ENCODE measurements around the gene ARID3C.

ARID3C gene

GRCh38 chr9:34651876-34652601 is 23.2 kb upstream of the ARID3C start, which contains the start of gene IL11RA (continued):
- TF ChIP-seq ZNF280C (tag by site-specific recombination; IDR thresholded peaks at IDR 0.05), result no peak
- TF ChIP-seq ZNF692 (tag by site-specific recombination; IDR thresholded peaks at IDR 0.05), result no peak
- no peak for TF ChIP-seq ZNF830 (tag by site-specific recombination; IDR thresholded peaks at IDR 0.05; ENCODE audit: low read depth)
- TF ChIP-seq ZNF37A (tag by site-specific recombination; IDR thresholded peaks at IDR 0.05), result no peak
- TF ChIP-seq ZNF404 (tag by site-specific recombination; IDR thresholded peaks at IDR 0.05), result no peak
- no peak for TF ChIP-seq ZNF610 (tag by site-specific recombination; IDR thresholded peaks at IDR 0.05; ENCODE audit: borderline replicate concordance)
- no peak for TF ChIP-seq ZNF48 (tag by site-specific recombination; IDR thresholded peaks at IDR 0.05)
- 0 out of 2 replicates have a peak, but pooled peaks have one; percentile 12 for TF ChIP-seq TSHZ1 (tag by site-specific recombination; IDR thresholded peaks at IDR 0.05; ENCODE audit: borderline replicate concordance)
- TF ChIP-seq ZBTB17 (tag by site-specific recombination; IDR thresholded peaks at IDR 0.05), result peak; percentile 74
- TF ChIP-seq ZNF112 (tag by site-specific recombination; IDR thresholded peaks at IDR 0.05), result no peak
- TF ChIP-seq ZNF596 (tag by site-specific recombination; IDR thresholded peaks at IDR 0.05), result no peak
- no peak for TF ChIP-seq ZNF214 (tag by site-specific recombination; IDR thresholded peaks at IDR 0.05; ENCODE audit: borderline replicate concordance)
- peak; percentile 47 for TF ChIP-seq ZNF629 (tag by site-specific recombination; IDR thresholded peaks at IDR 0.05)
- no peak for TF ChIP-seq CTCF (tag by site-specific recombination; IDR thresholded peaks at IDR 0.05)
- TF ChIP-seq IKZF3 (tag by site-specific recombination; IDR thresholded peaks at IDR 0.05), result peak; percentile 70
- TF ChIP-seq ZNF169 (tag by site-specific recombination; IDR thresholded peaks at IDR 0.05), result 0 out of 2 replicates have a peak, but pooled peaks have one; percentile 44
- TF ChIP-seq ZNF664 (tag by site-specific recombination; IDR thresholded peaks at IDR 0.05), result no peak
- TF ChIP-seq ZIC2 (tag by site-specific recombination; IDR thresholded peaks at IDR 0.05), result peak; percentile 44; the same call in 1 of the 2 replicates
- TF ChIP-seq ZNF654 (tag by site-specific recombination; IDR thresholded peaks at IDR 0.05; ENCODE audit: low read depth), result no peak
- peak; percentile 93 for TF ChIP-seq ZSCAN4 (tag by site-specific recombination; IDR thresholded peaks at IDR 0.05)
- TF ChIP-seq PBX3 (CRISPR knock-in tag; IDR thresholded peaks at IDR 0.05), result peak; percentile 56; the same call in 1 of the 2 replicates
- TF ChIP-seq ZNF18 (tag by site-specific recombination; IDR thresholded peaks at IDR 0.05), result no peak
- no peak for TF ChIP-seq ZNF155 (tag by site-specific recombination; IDR thresholded peaks at IDR 0.05)
- no peak for TF ChIP-seq ZNF521 (tag by site-specific recombination; IDR thresholded peaks at IDR 0.05)
- TF ChIP-seq ZNF10 (tag by site-specific recombination; IDR thresholded peaks at IDR 0.05), result no peak
